Measurements from ENCODE around the gene SIRT4.

The SIRT4 gene, protein sequence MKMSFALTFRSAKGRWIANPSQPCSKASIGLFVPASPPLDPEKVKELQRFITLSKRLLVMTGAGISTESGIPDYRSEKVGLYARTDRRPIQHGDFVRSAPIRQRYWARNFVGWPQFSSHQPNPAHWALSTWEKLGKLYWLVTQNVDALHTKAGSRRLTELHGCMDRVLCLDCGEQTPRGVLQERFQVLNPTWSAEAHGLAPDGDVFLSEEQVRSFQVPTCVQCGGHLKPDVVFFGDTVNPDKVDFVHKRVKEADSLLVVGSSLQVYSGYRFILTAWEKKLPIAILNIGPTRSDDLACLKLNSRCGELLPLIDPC

DNA sequence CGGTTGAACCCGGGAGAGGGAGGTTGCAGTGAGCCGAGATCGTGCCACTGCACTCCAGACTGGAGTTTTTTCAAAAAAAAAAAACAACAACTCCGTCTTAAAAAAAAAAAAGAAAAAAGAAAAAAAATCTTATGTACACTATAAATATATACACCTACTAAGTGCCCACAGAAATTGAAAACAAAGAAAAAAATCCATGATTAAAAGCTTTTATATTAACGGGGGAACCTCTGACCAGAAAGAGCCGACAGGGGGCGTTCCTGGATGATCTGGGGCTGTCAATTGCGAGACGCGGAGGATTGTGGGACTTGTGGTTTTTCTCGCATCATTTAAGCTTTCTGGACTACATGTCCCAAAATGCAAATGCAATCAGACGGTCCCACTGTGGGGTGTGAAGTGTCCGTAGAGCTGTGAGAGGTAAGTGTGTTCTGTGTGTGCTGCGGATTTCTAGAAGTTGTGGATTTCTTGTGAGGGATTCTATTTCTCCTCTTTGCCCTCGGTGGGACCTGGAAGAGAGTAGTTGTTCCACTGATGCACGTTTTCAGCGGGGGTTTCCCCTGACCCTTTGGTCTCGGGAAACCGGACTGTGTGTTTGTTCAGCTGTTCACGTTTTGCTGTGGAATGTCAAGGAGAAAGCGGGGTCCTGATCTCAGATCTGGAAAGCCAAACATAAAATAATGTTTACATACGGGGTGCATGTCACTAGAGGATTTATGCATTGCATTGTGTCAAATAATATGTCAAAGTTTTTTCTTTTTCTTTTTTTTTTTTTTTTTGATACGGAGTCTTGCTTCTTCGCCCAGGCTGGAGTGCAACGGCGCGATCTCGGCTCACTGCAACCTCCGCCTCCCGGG, at the start of gene SIRT4:
SIRT4 (plus strand) TSS at position 360 of the 854 bp plus-strand sequence. CDS start 1,241 bp downstream, outside the sequence.
- peak; percentile 95 for DNase-seq

DNA sequence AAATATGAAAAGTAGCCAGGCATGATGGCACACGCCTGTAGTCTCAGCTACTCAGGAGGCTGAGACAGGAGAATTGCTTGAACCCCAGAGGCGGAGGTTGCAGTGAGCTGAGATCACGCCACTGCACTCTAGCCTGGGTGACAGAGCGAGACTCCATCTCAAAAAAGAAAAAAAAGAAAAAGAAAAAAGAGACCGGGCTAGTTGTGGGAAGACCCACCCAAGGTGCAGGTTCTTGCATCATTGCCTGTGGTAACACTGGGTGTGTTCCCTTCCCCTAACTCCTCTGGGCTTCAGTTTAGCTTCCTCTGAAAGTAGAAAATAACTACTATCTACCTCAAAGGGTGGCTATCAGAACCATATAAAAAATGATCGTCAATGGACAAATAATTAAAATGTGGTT, 48.8 kb upstream of the SIRT4 start:
- DNase-seq: peak; percentile 68

DNA sequence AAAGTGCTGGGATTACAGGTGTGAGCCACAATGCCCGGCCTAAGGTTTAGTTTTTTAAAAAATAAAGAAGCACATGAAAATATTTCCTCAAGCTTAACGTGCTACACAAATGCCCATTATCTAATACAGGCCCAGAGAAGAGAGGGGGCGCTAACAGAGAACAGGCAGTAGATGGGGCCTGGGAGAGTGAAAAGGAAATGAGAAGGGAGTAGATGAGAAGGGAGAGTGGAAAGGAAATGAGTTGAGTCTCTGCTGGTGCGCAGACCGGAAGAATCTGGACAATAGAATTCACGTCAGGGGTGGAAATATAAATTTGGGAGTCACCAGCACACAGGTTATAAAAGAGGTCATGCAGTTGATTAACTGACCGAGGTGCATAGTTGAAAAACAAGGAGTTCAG, 47.3 kb upstream of the SIRT4 start:
- DNase-seq: no peak

DNA sequence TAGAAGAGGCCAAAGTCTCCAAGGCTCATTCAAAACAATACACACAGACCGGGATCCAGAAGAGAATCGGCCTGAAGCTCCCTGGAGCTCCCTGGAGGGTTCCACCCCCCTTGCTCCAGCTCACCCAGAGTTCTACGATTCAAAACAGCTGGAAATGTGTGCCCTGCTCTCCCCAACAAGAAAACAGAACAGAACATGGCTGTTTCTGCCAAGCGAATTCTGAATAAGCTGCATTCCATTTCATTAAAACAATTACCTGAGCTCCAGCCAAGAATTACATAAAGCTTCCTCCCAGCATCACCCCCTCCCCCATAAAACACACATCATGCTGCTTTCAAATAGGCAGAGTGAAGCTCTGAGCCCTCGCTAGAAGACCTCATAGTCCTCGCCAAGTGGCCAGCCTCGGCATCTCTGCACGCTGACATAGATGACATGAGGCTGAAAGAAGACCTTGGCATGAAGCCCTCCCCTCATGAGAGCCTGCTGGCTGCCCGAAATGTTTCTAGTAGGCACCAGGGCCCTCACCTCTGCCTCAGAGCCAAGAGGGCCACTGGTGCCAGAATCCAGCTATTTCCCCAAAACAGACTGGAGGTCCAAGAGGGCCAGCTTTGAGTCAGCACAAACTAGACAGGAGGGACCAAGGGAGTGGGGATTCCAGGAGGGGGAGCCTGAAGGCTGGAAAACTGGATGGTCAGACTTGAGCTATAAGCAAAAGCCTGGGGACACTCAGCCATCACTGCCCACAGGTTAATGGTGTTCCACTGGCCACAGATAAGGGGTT, 44.9 kb upstream of the SIRT4 start:
- no peak for DNase-seq

DNA sequence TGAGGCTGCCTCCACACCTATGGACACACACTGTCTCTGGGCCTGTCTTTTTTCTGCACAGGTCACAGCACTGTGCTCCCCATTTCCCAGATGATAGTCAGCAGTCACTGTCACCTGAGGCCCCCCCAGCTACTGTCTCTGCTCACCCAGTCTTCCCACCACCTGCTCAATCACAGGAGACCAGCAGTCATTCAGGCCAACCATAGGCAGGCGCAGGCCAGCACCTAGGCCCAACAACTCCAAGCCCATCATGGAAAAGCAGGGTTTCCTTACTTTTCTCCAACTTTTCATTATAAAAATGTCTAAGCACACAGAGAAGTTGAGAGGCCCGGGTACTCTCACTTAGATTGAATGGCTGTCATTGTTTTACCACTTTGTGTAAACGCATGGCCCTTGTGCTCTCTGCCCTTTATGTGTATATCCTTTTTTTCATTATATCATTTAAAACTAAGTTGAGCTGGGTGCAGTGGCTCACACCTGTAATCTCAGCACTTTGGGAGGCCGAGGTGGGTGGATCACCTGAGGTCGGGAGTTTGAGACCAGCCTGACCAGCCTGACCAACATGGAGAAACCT, 43.7 kb upstream of the SIRT4 start:
- no peak for DNase-seq

DNA sequence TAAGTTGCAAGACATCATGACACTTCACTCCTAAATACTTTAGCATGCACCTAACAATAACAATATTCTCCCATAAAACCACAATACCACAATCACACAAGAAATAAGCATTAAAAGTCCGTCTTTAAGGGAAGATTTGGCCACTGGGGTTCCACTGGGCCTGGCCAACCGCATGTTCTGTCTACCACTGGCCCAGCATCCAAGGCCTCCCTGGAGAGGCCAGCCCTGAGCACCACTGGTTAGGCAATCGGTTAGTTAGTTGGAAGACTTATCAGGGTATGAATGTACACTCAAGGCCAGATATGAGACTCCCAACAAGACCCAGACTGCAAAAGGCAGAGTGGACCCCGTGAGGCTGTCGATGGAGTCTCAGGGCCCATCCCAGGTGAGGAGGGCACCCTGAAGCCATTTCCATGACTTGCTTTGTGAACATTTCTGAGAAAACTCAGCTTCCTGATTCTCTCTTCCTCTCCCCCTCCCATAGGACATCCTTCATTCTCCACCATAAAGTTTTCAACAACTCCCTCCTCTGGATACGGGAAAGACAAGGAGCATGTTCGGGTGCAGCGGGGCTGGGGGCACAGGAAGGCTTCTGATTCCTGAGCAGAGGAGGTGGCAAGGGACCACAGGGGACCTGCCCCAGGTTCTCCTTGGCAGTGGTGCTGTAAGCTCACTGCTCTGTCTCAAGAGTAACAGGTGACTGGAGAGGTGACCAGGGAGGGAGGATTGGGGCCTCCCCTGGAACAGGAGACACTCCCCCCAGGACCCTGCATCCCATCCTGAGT, 42.5 kb upstream of the SIRT4 start:
- no peak for DNase-seq

DNA sequence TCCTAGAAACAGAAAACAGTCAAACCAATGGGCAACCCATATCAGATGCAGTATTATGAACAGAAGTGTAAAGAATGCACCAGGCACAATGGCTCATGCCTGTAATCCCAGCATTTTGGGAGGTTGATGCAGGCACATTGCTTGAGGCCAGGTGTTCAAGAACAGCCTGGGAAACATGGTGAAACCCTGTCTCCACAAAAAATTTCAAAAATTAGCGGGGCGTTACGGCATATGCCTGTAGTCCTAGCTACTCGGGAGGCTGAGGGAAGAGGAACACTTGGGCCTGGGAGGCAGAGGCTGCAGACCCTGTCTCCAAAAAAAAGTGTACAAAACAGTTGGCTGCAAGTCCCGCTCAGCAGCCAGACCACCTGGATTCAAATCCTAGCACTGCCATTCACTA, 41.5 kb upstream of the SIRT4 start:
- no peak for DNase-seq

DNA sequence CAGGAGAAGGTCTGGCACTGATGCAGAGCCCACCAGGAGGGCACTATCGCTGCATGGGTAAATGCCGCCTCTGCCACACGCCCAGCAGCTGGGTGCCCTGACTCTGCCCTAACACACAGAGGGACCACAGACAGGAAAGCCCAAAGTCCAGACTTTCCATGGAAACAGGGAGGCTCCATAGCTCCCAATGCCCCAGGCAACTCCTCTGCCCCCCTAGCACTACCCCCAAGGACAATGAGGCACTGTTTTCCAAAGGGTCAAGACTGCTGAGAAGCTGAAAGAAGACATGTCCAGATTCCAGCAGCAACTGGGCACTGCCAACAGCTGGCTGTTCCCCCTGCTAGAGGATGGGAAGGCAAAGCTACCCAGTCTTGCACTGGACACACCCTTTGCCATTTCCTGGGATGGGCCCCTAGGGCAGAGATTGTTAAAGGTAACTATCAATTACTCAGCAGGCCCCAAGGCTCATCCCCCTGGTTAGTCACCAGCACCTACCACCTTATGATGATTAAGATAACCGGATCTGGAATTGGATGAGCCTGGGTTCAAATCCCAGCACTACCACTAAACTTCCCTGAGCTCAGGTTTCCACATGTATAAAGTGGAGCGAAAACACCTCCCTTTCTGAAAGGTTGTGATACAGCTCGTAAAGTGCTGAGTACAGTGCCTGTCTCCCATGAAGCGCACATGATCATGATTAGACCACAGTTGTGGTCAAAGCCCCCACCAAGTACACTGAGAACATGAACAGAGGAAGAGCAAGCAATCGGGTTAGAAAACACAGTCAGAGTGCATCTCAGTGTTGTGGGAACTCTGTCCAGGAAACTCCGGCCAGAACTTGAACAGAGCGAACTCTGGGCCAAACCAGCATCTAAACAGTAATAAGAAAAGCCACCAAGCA, 39.9 kb upstream of the SIRT4 start:
- no peak for DNase-seq

DNA sequence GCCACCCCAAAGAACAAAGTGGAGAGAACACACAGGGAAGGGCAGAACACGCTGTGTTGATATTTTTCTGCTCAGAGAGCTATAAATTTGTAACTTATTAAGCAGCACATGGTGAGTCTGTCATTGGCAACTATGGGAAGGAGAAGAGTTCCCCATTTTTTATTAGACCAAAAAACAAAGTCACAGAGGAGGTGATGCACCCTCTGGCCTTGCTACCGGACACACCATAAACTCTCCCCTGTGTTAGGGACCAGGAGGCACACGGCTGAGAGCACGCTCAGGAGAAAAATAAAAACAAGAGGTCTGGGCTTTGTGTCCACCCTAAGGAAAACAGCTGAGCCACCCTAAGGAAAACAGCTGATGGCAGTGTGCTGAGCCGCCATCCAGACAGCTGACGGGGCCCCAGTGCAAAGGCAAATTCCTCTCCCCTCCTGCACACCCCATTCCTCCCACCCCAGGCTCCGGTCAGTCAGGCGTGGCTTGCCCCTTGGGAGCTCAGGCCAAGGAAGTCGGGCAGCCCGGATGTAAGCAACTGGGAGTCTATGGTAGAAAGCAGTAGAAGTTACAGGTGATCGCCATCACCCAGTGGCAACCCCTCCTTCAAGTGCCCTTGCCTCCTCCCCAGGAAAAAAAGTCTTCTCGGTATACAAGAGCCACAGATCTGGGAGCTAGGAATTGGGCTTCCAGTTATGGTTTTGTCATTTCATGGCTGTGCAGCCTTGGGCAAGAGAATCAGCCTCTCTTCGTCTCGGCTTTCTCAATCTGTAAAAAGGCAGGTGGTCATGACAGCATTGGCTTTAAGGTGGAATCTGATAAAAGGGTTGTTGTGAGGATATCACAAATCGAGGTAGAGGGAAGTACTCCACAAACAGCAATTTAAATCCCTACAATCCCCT, 39.0 kb upstream of the SIRT4 start:
- DNase-seq: no peak

DNA sequence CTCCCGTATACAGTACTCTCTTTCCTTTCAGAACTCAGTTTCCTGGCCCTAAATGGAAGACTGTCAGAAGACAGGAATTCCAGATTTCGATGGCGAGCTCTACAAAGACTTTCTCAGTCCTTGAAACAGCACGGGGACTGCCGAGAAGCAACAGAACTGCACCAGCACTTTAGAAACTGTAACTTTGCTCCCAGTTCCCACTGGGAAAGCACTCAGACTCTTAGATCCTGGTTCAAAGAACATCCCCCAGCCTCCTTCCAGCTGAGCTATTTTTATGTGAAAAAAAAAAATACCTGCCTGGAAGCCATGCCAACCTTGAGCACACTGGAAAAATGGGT, 38.4 kb upstream of the SIRT4 start:
- DNase-seq: no peak

DNA sequence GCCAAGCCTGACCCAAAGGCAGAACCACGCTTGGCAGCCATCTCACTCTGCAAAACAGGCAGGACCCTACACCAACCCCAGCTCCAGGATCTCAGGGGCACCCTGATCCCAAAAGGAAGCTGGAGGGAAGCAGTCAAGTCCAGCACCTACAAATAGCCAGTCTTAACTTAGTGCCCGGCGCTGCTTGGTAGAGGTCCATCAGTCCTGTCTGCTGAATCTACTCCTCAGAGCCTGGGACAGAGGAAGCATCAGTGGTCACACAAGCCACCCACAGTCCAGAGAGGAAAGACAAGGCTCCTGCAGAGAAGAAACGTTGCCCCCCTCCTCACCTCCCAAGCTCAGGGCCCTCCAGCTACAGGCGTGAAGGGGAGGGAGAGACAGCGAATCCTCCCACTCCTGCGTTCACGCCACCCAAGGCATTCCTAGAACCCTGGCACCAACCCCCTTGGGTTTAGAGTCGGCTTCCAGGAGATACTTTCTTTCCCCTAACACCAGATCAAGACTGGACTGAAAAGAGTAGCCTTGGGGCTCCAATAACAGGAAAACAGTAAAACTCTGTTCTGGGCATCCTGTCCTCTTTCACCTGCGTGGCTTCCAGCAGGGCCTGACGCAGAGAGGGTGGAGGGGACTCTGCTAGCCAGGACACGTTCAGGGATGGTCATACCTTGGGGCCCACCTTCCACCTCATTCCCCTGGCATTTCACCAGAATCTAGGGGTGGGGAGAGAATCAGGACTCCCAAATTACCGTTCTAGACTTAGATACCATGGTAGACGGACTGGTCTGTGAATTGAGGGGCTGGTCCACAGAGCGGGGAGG, 37.8 kb upstream of the SIRT4 start:
- DNase-seq: no peak

DNA sequence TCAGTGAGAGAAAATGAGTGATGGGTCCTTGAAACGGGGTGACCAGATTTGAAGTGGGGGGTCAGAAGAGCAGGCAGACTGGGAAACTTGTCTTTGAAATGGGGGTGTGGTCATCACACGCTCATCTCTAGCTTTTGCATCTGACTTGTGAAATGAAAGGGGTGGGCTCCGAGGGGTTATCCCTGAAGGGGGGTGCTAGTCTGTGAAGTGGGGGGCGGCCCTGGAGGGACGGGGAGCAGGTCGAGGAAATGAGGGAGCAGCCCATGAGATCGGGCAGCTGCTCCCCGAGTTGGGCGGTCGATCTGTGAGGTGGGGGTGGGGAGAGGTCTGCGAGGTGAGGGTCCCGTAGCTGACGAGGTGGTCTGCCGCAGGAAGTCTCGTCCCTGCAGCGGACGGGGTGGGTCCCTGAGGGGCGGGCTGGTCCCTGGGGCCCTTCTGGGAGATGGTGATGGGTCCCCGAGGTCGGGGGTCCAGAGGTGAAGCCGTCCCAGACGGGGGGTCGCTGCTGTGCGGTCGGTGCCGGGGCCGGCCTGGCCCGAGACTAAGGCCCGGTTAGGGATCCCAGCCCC, 37.1 kb upstream of the SIRT4 start:
- DNase-seq: no peak

DNA sequence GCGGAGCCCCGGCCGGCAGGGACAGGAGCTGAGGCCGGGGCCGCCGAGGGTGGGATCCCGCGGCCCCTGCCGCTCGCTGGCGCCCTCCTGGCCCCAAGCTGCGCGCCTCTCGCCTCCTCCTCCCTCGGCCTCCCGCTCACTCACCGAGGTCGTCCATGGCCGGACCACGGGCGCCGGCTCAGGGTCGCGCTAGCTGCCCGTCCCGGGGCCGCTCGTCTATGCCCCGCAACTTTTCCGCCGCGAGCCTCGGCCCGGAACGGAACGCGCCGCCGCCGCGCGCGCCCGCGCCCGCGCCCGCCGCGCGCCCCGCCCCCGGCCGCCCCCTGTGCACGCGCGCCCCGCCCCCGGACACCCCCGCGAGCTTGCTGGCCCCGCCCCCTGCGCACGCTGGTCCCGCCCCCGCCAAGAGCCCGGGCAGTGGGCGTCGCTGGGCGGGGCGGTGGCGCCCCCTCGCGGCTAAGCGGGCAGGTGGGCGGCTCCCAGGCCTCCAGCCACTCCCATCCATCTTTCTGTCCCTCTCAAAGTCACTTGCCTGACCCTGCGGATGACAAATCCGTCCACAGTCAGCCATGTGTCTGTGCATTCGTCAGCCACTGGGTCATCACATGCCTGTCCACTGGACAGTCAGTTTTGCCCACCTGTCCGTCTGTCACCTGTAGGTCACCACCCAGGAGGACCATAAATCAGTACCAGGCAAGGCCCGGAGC, 36.5 kb upstream of the SIRT4 start, which contains the start of gene PXN:
PXN (minus strand) TSS at position 258 of the 707 bp plus-strand sequence; CDS start at position 157, 101 bp downstream.
- peak; percentile 97 for DNase-seq

DNA sequence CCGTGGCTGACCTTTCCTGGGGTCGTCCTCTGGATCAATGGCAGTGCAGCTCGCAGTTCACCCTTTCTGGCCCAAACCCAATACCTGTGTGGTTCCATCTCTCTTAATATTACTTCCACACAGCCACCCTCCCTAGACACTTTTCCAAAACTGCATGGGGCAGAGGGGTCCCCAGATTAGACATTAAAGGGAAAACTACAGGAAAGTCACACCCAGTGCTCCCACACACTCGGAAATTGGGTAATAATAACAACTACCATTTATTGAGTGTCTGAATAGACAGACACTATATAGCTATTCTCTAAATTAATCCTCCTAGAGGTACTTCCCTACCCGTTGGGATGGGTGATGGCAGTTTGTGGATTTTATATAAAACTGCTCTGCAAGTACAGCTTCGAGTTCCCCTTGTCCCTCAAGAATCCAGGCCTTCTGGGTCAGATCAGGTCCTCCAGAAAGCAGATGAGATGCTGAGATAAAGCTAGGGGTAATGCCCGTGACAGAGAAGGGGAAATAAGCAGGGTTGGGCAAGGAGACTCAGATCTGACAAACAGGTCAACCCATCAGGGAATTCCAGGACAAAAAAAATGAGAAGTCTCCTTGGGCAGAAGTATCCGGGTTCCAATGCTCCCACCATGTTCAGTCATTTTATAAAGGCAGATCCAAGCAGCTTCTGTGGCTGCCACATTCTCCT, 35.8 kb upstream of the SIRT4 start:
- no peak for DNase-seq

DNA sequence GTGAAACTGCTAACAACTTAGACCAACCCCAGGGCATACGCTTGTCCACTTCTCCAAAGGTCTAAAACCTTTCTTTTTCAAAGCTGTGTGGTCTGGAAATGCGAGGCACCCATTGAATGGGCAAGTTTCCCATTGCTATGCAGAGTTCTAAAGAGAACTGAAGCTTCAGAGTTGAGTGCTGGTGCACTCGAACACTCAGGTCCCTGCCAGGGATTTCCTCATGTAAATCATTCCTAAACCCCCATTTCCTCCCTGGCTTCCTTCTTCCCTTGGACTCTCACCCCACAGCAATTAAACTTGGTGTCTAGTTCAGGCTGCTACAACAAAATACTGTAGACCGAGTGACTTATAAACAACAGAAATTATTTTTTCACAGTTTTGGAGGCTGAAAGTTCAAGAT, 34.4 kb upstream of the SIRT4 start:
- DNase-seq: no peak

DNA sequence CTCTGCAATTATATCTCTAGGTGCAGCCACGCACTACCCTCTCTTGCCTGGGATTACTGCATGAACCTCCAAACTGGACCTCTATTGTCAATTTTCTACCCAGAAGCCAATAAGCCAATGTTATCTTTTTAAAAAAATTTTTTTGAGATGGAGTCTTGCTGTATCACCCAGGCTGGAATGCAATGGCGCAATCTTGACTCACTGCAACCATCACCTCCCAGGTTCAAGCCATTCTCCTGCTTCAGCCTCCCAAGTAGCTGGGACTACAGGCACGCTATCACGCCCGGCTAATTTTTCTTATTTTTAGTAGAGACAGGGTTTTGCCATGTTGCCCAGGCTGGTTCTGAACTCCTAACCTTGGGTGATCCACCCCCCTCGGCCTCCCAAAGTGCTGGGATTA, 25.4 kb upstream of the SIRT4 start:
- no peak for DNase-seq

Data from activated effector memory CD4-positive, alpha-beta T cell treated with anti-CD3 and anti-CD28 coated beads, Interleukin-2, amount 50 U/mL, for 16 hours (primary cell).